ENCODE measurements around the gene QRICH2.
A peak's percentile ranks its signal among the peaks of the same experiment; 100 is the strongest.
"Not testable (repeated sequence)": the region's sequence is repeated elsewhere in the genome, so short reads cannot be mapped to it uniquely, and the experiment has no call there.

The QRICH2 gene

GRCh38 chr17:76277300-76278267 is 30.5 kb downstream of the QRICH2 start:
- no peak for DNase-seq (ENCODE audit: low read depth)

GRCh38 chr17:76276461-76277299 is 31.4 kb downstream of the QRICH2 start:
- DNase-seq (ENCODE audit: low read depth): peak; percentile 62

- no peak for DNase-seq (ENCODE audit: low read depth)
Measured at GRCh38 chr17:76276069-76276431, 32.0 kb downstream of the QRICH2 start.

- DNase-seq (ENCODE audit: low read depth): no peak
Measured at GRCh38 chr17:76275382-76276068, 32.6 kb downstream of the QRICH2 start.

- DNase-seq (ENCODE audit: low read depth): no peak
Measured at GRCh38 chr17:76274112-76274956, 33.7 kb downstream of the QRICH2 start.

GRCh38 chr17:76273445-76274111 is 34.5 kb downstream of the QRICH2 start:
- DNase-seq (ENCODE audit: low read depth): no peak

- DNase-seq (ENCODE audit: low read depth): no peak
Measured at GRCh38 chr17:76272541-76273444, 35.3 kb downstream of the QRICH2 start.

GRCh38 chr17:76271669-76272540 is 36.2 kb downstream of the QRICH2 start:
- no peak for DNase-seq (ENCODE audit: low read depth)

GRCh38 chr17:76270770-76271668 is 37.1 kb downstream of the QRICH2 start:
- no peak for DNase-seq (ENCODE audit: low read depth)

GRCh38 chr17:76270127-76270592 is 37.9 kb downstream of the QRICH2 start:
- no peak for DNase-seq (ENCODE audit: low read depth)

GRCh38 chr17:76268991-76269981 is 38.8 kb downstream of the QRICH2 start:
- DNase-seq (ENCODE audit: low read depth): no peak

GRCh38 chr17:76268015-76268749 is 39.9 kb downstream of the QRICH2 start:
- peak; percentile 53 for DNase-seq (ENCODE audit: low read depth)

GRCh38 chr17:76267581-76268001 is 40.5 kb downstream of the QRICH2 start:
- DNase-seq (ENCODE audit: low read depth): not testable (repeated sequence)

- no peak for DNase-seq (ENCODE audit: low read depth)
Measured at GRCh38 chr17:76267051-76267576, 41.0 kb downstream of the QRICH2 start.

- DNase-seq (ENCODE audit: low read depth): no peak
Measured at GRCh38 chr17:76266244-76266938, 41.7 kb downstream of the QRICH2 start.

Data from GM04504 (cell line).